GM10266 (cell line): ENCODE results near the gene CD40LG.

ENCODE experiments used
- DNase-seq: peaks from one replicate; pipeline ENCODE4 v3.0.0; 2012; ENCODE audit errors: extremely low spot score
- CTCF ChIP-seq: IDR thresholded peaks from 2 replicates; pipeline ENCODE4 v1.5.1; 2012; ENCODE audit warnings: mild to moderate bottlenecking, low read depth; ENCODE audit not compliant: control insufficient read depth, insufficient read depth; ENCODE audit errors: missing control alignments

Gene CD40LG

DNA sequence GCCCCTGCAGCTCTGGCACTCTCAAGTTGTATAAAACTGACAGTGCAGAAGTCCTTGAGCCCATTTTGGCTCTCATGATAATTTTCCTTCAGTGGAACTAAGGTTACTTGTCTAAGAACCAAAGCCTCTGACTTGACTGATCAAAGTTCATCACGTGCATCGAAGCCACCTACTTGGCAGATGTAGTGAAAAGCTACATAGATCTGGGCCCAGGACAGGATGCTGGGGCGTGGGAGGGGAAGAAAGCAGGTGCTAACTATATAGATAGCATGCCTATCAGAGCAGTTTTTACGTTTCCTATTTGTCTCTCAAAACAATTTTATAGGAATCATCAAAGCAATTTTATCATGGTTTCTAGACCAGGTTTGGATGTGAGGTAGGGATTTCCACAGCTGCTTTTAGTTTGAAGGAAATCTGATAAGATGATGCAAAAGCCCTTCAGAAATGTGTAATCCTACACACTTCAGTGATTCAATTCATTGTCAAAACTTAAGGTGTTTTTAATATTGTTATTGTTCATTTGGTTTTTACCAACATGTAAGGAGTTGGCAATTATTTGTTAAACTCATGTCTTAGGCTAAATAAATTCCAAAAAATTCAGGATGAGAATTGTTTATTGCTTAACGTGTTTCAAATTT, 1.2 kb upstream of the CD40LG start:
- TF ChIP-seq CTCF, result no peak

GRCh38 chrX:136650811-136651210, 2.9 kb downstream of the CD40LG start:
- DNase-seq, result no peak
- TF ChIP-seq CTCF, result no peak

More for the DNA sequence above, 1.2 kb upstream of the CD40LG start:
- no peak for DNase-seq

DNA sequence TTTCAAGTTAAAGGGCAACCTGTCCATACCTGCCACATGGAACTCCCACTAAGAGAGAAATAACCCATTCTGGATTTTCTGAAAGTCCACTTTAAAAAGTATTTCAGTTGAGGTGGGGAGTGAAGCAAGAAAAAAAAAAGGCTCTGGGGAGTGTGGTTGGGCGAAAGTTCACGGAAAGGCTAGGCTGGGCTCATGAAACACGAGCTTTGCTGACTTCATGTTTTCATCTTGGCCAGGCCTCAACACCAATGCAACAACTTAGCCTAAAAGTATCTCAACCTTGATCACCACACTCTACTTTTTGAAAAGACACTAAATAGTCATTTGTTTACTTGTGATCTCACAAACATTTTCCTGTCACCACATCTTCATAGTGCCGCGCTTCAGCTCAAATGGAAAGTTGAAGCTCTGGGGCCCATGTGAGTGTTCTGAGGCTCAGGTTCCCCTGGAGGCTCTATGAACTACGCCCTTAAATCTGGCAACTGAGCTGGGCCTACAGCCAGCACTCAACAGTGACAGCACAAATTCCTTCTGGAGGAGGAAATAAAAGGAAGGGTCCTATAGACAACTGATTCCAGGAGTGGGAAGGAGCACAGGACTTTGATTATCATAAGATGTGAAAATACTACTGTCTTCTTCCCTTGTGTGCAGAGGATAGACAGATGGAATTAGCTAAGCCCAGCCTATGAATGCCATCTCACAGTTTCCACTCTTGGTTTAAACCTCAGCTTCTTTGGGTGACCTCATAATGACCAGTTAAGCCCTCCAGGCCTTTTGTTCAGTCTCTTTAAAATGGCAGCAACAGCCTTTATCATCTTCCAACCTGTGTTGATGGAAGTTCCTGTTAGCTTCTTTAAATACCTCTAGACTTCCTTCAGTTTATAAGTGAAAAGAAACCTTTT, 5.1 kb downstream of the CD40LG start:
- no peak for DNase-seq
- TF ChIP-seq CTCF, result no peak

- no peak for TF ChIP-seq CTCF
Measured at GRCh38 chrX:136656361-136656964, 8.5 kb downstream of the CD40LG start.

GRCh38 chrX:136658151-136658550, 10.2 kb downstream of the CD40LG start:
- DNase-seq, result no peak
- no peak for TF ChIP-seq CTCF

More at GRCh38 chrX:136656361-136656964, 8.5 kb downstream of the CD40LG start:
- DNase-seq, result no peak

DNA sequence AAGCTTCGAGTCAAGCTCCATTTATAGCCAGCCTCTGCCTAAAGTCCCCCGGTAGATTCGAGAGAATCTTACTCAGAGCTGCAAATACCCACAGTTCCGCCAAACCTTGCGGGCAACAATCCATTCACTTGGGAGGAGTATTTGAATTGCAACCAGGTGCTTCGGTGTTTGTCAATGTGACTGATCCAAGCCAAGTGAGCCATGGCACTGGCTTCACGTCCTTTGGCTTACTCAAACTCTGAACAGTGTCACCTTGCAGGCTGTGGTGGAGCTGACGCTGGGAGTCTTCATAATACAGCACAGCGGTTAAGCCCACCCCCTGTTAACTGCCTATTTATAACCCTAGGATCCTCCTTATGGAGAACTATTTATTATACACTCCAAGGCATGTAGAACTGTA, 11.2 kb downstream of the CD40LG start:
- TF ChIP-seq CTCF, result no peak

More for the DNA sequence above, 11.2 kb downstream of the CD40LG start:
- no peak for DNase-seq
